GM12878 (cell line): Measurements from ENCODE around the gene PRKCE. TPM values are rescaled to one million over a fixed set of nuclear protein-coding genes. Genes with fewer than 3 reads are reported as not detected.

Experiments used
- ATAC-seq: fragments of 200-7000 bp; cut with Tn5 transposase; 3 replicates; pipeline ENCODE4 v1.9.1; 2020; ENCODE audit warnings: mild to moderate bottlenecking, moderate library complexity
- BruUV-seq: library from RNA; stranded (reverse); fragments of 400-500 nt; replicated peaks from 2 replicates; lab custom pipeline; 2021; lab: Mats Ljungman, UMichigan
- CTCF ChIA-PET: fragments of 300-600 bp; sonication (Branson Sonifier 250); formaldehyde crosslinking; extraction: SDS; loops from one replicate; lab custom pipeline; 2021; ENCODE audit warnings: inconsistent platforms; lab: Yijun Ruan, JAX
- POLR2A ChIA-PET: fragments of 350-600 bp; formaldehyde crosslinking; extraction: SDS; loops from one replicate; lab custom pipeline; 2021; ENCODE audit warnings: inconsistent platforms; lab: Charles Lee
- RAD21 ChIA-PET: fragments of 300-600 bp; sonication (Branson Sonifier 250); formaldehyde crosslinking; loops from one replicate; lab custom pipeline; 2023; ENCODE audit warnings: antibody characterized with exemption; ENCODE audit not compliant: unreplicated experiment; lab: Charles Lee
- SMC1A ChIA-PET: fragments of 300-600 bp; sonication (Branson Sonifier 250); formaldehyde crosslinking; loops from one replicate; lab custom pipeline; 2023; ENCODE audit not compliant: unreplicated experiment, uncharacterized antibody; lab: Charles Lee
- DNase-seq: peaks from one replicate; pipeline ENCODE4 v3.0.0-alpha.2; 2011; ENCODE audit warnings: low read depth, low spot score
- FAIRE-seq: peaks from 3 replicates; lab custom pipeline; 2011; peaks lifted over from hg19 to GRCh38; lab: Jason Lieb, UNC
- H2AFZ ChIP-seq: 2 replicates; pipeline ENCODE4 v1.6.0; 2011; ENCODE audit warnings: low read depth, low read length, control low read depth; ENCODE audit not compliant: control insufficient read depth
- H3K27ac ChIP-seq: 2 replicates; pipeline ENCODE4 v1.5.1; 2011; ENCODE audit warnings: control low read depth; ENCODE audit not compliant: control insufficient read depth, insufficient read depth
- H3K27me3 ChIP-seq, 2 experiments: replicated peaks in 1 of 2; 2 replicates each; pipeline versions ENCODE4 v1.6.0 to v1.6.1; 2011; ENCODE audit warnings: low read length in 1 of 2; ENCODE audit not compliant: control insufficient read depth in 2 of 2, insufficient read depth in 2 of 2
- H3K36me3 ChIP-seq, 2 experiments: 2 replicates each; pipeline ENCODE4 v1.5.1; 2011; ENCODE audit warnings: low read length in 1 of 2; ENCODE audit not compliant: control insufficient read depth in 2 of 2, insufficient read depth in 2 of 2
- H3K4me1 ChIP-seq: 2 replicates; pipeline ENCODE4 v1.6.1; 2011; ENCODE audit warnings: mild to moderate bottlenecking, low read length, moderate library complexity, mixed read lengths; ENCODE audit not compliant: control insufficient read depth, insufficient read depth
- H3K4me2 ChIP-seq: 2 replicates; pipeline ENCODE4 v1.6.0; 2011; ENCODE audit warnings: control low read depth; ENCODE audit not compliant: control insufficient read depth, insufficient read depth
- H3K4me3 ChIP-seq: fragments of 200-600 bp; sonication (generic); 2 replicates; pipeline ENCODE4 v1.5.1; 2016
- H3K79me2 ChIP-seq: 2 replicates; pipeline ENCODE4 v1.6.0; 2011; ENCODE audit warnings: low read length; ENCODE audit not compliant: control insufficient read depth, insufficient read depth
- H3K9ac ChIP-seq: 2 replicates; pipeline ENCODE4 v1.8.0; 2011; ENCODE audit warnings: low read length, control low read depth, mixed read lengths; ENCODE audit not compliant: control insufficient read depth, insufficient read depth
- H3K9me3 ChIP-seq: replicated peaks from 3 replicates; pipeline ENCODE4 v1.5.1; 2011; ENCODE audit warnings: mild to moderate bottlenecking, low read length; ENCODE audit not compliant: control insufficient read depth, insufficient read depth
- H4K20me1 ChIP-seq: 2 replicates; pipeline ENCODE4 v1.6.0; 2011; ENCODE audit not compliant: control insufficient read depth, insufficient read depth
- ATF3 ChIP-seq: IDR thresholded peaks from 2 replicates; pipeline ENCODE4 v1.6.1; 2011; ENCODE audit warnings: low read depth, mild to moderate bottlenecking, low read length, moderate library complexity, borderline replicate concordance; ENCODE audit errors: extremely low read depth
- CREB1 ChIP-seq: IDR thresholded peaks from 2 replicates; pipeline ENCODE4 v1.6.1; 2012; ENCODE audit warnings: low read depth, mild to moderate bottlenecking, inconsistent platforms
- E4F1 ChIP-seq: fragments of 450-650 bp; IDR thresholded peaks from 2 replicates; pipeline ENCODE4 v1.6.1; 2018; ENCODE audit warnings: borderline replicate concordance, mild to moderate bottlenecking; ENCODE audit not compliant: partially characterized antibody
- EED ChIP-seq: sonication (generic); IDR thresholded peaks from 2 replicates; pipeline ENCODE4 v1.6.1; 2016; ENCODE audit warnings: antibody characterized with exemption, low read depth
- NR2C1 ChIP-seq: fragments of 450-650 bp; IDR thresholded peaks from 2 replicates; pipeline ENCODE4 v1.6.1; 2017; ENCODE audit warnings: antibody characterized with exemption, mild to moderate bottlenecking, moderate library complexity
- POLR2AphosphoS2 ChIP-seq: IDR thresholded peaks from 2 replicates; pipeline ENCODE4 v1.6.1; 2011; ENCODE audit warnings: low read depth, mild to moderate bottlenecking, low read length, improper control_type of control experiment, moderate library complexity
- SREBF1 ChIP-seq: IDR thresholded peaks from 2 replicates; pipeline ENCODE4 v1.6.1; 2012; ENCODE audit warnings: mild to moderate bottlenecking, low read length
- TCF3 ChIP-seq: IDR thresholded peaks from 2 replicates; pipeline ENCODE4 v1.6.1; 2012; ENCODE audit warnings: low read depth, mild to moderate bottlenecking, low read length, borderline replicate concordance; ENCODE audit not compliant: insufficient read depth
- ZBTB40 ChIP-seq: fragments of 450-650 bp; IDR thresholded peaks from 2 replicates; pipeline ENCODE4 v1.6.1; 2016; ENCODE audit warnings: mild to moderate bottlenecking, moderate library complexity, borderline replicate concordance
- ZNF217 ChIP-seq: fragments of 450-650 bp; IDR thresholded peaks from 2 replicates; pipeline ENCODE4 v1.6.1; 2017; ENCODE audit warnings: antibody characterized with exemption, mild to moderate bottlenecking
- WGBS: methylation state at CpG from one replicate; pipeline ENCODE4 v1.1.6; 2016; ENCODE audit warnings: low lambda C conversion rate; ENCODE audit not compliant: insufficient replicate concordance, insufficient coverage; ENCODE audit errors: missing lambda C conversion rate; 5-methylcytosine and 5-hydroxymethylcytosine counted together
- in situ Hi-C: fragments of 300-500 bp; cut with MboI; formaldehyde crosslinking; loops from 9 replicates; pipeline ENCODE4 v1.14.3; 2018; ENCODE audit warnings: mixed read lengths
- intact Hi-C: fragments of 100-400 bp; cut with micrococcal nuclease; formaldehyde crosslinking; loops from one replicate; pipeline ENCODE4 v1.14.2; 2022; ENCODE audit not compliant: unreplicated experiment
- polyA plus RNA-seq, 11 experiments: library from polyadenylated mRNA; depleted of rRNA in 4 of 11; unstranded in 6 of 11; stranded (reverse) in 5 of 11; fragments of >200 nt; fragmentation: Nextera tagmentation in 4 of 11; fragmentation: Illumina TruSeq in 1 of 11; extraction: Ambion mirVana in 4 of 11; extraction: Trizol in 1 of 11; gene quantifications; 1 replicate in 1 of 11; 2 replicates in 10 of 11; pipeline versions ENCODE4 v1.2.1 to v1.2.3, GENCODE V29; 2011 to 2016; ENCODE audit warnings: inconsistent platforms in 2 of 11, missing spikeins in 2 of 11, low read depth in 1 of 11
- total RNA-seq, 4 experiments: library from RNA; depleted of rRNA in 3 of 4; stranded (reverse); fragments of >200 nt in 3 of 4; fragmentation: Illumina TruSeq in 1 of 4; extraction: Trizol in 1 of 4; gene quantifications; 2 replicates each; pipeline versions ENCODE4 v1.2.1 to v1.2.3, GENCODE V29; 2013 to 2021
- TF ChIP-seq, protein P1 (sequence below): fragments of 450-650 bp; IDR thresholded peaks from 2 replicates; pipeline ENCODE4 v1.6.1; 2014; ENCODE audit warnings: mild to moderate bottlenecking
- TF ChIP-seq, protein P2 (sequence below): IDR thresholded peaks from 2 replicates; pipeline ENCODE4 v1.6.1; 2012; ENCODE audit warnings: low read depth, low read length, improper control_type of control experiment

PRKCE gene
- total and polyA plus RNA-seq, 10 of the 15 experiments (the other 5 are each of a cell fraction or from before 2014, with no cell fraction given) = 2.6 to 28.2 (median 11.3) TPM

DNA sequence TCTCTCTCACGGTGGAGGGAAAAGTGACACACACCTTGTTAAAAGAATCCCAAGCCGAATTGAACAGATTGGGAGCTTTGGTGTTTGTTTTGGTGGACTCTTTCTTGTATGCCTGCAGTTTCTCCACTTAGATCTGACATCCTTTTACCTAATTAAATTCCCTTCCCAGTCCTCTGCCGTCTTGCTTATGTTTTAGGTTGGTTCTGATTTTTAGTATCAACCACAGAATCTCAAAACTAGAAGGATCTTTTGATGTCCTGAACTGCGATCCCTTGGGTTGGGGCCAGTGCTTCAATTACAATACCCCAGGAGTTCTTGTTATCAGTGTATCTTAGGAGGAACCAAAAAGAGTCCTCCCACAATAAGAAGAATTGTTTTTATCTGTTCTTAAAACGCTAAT is 112.3 kb downstream of the PRKCE start:
- no TSS peak for BruUV-seq
- no peaks in the 10 kb centered on the region for H3K36me3 ChIP-seq
- no peak for FAIRE-seq
- no peak overlapping the region for H3K4me3 ChIP-seq
- H3K27ac ChIP-seq = no peak overlapping the region
- no peak overlapping the region for H3K4me2 ChIP-seq
- DNase-seq = no peak
- H3K9me3 ChIP-seq = no peaks in the 10 kb centered on the region
- TF ChIP-seq, protein P1, sequence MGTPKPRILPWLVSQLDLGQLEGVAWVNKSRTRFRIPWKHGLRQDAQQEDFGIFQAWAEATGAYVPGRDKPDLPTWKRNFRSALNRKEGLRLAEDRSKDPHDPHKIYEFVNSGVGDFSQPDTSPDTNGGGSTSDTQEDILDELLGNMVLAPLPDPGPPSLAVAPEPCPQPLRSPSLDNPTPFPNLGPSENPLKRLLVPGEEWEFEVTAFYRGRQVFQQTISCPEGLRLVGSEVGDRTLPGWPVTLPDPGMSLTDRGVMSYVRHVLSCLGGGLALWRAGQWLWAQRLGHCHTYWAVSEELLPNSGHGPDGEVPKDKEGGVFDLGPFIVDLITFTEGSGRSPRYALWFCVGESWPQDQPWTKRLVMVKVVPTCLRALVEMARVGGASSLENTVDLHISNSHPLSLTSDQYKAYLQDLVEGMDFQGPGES = no peak
- TF ChIP-seq ATF3 (no peak), POLR2AphosphoS2 (no peak), E4F1 (no peak), NR2C1 (no peak), CREB1 (no peak), SREBF1 (no peak), TCF3 (no peak), EED (no peak), ZNF217 (no peak), ZBTB40 (no peak)
- TF ChIP-seq, protein P2, sequence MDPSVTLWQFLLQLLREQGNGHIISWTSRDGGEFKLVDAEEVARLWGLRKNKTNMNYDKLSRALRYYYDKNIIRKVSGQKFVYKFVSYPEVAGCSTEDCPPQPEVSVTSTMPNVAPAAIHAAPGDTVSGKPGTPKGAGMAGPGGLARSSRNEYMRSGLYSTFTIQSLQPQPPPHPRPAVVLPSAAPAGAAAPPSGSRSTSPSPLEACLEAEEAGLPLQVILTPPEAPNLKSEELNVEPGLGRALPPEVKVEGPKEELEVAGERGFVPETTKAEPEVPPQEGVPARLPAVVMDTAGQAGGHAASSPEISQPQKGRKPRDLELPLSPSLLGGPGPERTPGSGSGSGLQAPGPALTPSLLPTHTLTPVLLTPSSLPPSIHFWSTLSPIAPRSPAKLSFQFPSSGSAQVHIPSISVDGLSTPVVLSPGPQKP = no peak
- peaks cover 2% of the 10 kb centered on the region; the same call in 1 of the 2 replicates for H3K79me2 ChIP-seq
- peaks cover 3% of the 10 kb centered on the region for H4K20me1 ChIP-seq
- ChIA-PET SMC1A (interaction anchor here (1.0 to 2.1 kb wide), 7 partner anchors 8 to 107 kb away, joined by 3 to 12 read pairs (median 4); no protein-coding TSS in a partner anchor), POLR2A (no interaction called here), CTCF (interaction anchor here (0.8 to 3.0 kb wide), 4 partner anchors 15 to 178 kb away, joined by 3 to 10 read pairs (median 4); no protein-coding TSS in a partner anchor), RAD21 (interaction anchor here (1.1 kb wide), 1 partner anchor 115 kb away, joined by 3 read pairs; no protein-coding TSS in a partner anchor)
- in situ Hi-C loops = no loop called here
- H3K9ac ChIP-seq = no peak overlapping the region
- intact Hi-C loops = no loop called here
- peaks cover 15% of the 10 kb centered on the region for H3K4me1 ChIP-seq
- no peak overlapping the region for H2AFZ ChIP-seq
- ATAC-seq = no peak
- WGBS = 60% methylated on average over 5 of the region's 5 CpGs
- no peaks in the 10 kb centered on the region for H3K27me3 ChIP-seq
